ENCODE data around the gene ICE1.

The ICE1 gene

GRCh38 chr5:5464036-5464715 is 41.7 kb downstream of the ICE1 start:
- Histone ChIP-seq H3K36me3 (peaks cover 83% of the 10 kb centered on the region), H3K27me3 (ENCODE audit: insufficient read depth, low read depth, severe bottlenecking) (no peaks in the 10 kb centered on the region), H3K27ac (no peak overlapping the region), H3K9me3 (ENCODE audit: severe bottlenecking) (no peaks in the 10 kb centered on the region), H3K4me3 (ENCODE audit: low read depth, low read length) (no peak overlapping the region)
- TF ChIP-seq, protein P1, sequence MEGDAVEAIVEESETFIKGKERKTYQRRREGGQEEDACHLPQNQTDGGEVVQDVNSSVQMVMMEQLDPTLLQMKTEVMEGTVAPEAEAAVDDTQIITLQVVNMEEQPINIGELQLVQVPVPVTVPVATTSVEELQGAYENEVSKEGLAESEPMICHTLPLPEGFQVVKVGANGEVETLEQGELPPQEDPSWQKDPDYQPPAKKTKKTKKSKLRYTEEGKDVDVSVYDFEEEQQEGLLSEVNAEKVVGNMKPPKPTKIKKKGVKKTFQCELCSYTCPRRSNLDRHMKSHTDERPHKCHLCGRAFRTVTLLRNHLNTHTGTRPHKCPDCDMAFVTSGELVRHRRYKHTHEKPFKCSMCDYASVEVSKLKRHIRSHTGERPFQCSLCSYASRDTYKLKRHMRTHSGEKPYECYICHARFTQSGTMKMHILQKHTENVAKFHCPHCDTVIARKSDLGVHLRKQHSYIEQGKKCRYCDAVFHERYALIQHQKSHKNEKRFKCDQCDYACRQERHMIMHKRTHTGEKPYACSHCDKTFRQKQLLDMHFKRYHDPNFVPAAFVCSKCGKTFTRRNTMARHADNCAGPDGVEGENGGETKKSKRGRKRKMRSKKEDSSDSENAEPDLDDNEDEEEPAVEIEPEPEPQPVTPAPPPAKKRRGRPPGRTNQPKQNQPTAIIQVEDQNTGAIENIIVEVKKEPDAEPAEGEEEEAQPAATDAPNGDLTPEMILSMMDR (IDR thresholded peaks at IDR 0.05; ENCODE audit: low read depth, low read length) = no peak
- DNase-seq = no peak

DNA sequence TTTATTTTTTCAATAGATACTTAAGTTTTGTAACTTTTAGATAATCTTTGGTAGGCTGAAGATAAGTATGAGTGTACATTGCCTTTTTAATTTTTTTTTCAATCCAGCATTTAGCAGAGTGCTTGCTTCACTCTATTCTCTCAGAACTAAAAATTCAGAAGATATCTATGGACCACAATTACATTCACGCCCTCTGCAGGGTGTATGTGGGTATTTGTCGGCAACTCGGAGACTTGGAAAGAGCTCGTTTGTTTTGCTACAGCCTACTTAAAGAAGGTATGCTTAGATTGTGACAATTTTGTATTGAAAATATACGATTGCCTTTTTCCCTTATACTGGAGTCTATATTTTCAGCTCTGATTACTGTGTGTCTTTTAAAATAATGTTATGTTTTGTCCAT is 43.8 kb downstream of the ICE1 start:
- Histone ChIP-seq H3K27me3 (ENCODE audit: insufficient read depth, low read depth, severe bottlenecking) (no peaks in the 10 kb centered on the region), H3K36me3 (peaks cover 68% of the 10 kb centered on the region), H3K4me3 (ENCODE audit: low read depth, low read length) (no peak overlapping the region), H3K27ac (no peak overlapping the region), H3K9me3 (ENCODE audit: severe bottlenecking) (no peaks in the 10 kb centered on the region)
- no peak for DNase-seq
- TF ChIP-seq, protein P1 (IDR thresholded peaks at IDR 0.05; ENCODE audit: low read depth, low read length) = no peak

DNA sequence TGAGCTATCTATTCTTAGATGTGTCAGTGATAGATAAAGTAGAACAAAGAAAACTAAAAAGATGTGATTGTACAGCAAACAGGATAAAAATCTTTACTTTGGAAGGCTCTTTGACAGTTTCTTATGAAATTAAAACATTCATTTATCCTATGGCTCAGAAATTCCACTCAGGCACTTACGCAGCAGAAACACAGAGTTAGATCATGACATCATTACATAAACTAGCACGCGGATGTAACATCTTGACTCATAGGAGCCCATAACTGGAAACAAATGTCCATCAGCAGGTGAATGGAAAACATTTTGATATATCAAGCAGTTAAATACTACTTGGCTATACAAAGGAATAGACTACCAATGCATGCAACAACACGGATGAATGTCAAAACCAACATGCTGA is 45.3 kb downstream of the ICE1 start:
- no peak overlapping the region for H3K27ac ChIP-seq
- TF ChIP-seq, protein P1 (IDR thresholded peaks at IDR 0.05; ENCODE audit: low read depth, low read length) = no peak
- DNase-seq = no peak

DNA sequence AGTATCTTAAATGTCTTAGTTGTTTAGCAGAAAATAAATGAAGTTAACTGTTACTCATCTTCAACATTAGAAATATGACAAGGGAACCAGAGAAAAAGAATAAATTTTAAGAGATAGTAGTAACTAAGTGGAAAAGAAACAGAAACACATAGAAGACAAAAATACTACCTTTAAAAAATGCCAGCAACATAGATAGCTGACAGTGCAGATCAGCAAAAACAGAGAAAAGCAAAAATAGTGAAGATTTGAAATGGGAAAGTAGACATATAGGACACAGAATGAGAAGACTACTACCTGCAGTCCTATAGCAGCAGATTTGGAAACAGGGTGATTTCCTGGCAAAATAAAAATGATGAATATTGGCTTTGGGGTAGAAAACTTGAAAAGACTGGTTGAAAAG is 48.5 kb downstream of the ICE1 start:
- no peaks in the 10 kb centered on the region for H3K27me3 ChIP-seq (ENCODE audit: insufficient read depth, low read depth, severe bottlenecking)
- no peak overlapping the region for H3K4me3 ChIP-seq (ENCODE audit: low read depth, low read length)
- TF ChIP-seq, protein P1 (IDR thresholded peaks at IDR 0.05; ENCODE audit: low read depth, low read length) = no peak
- H3K9me3 ChIP-seq (ENCODE audit: severe bottlenecking) = no peaks in the 10 kb centered on the region
- H3K36me3 ChIP-seq = peaks cover 40% of the 10 kb centered on the region
- no peak for DNase-seq
- H3K27ac ChIP-seq = no peak overlapping the region

More for the DNA sequence above, 45.3 kb downstream of the ICE1 start:
- H3K27me3 ChIP-seq (ENCODE audit: insufficient read depth, low read depth, severe bottlenecking) = no peaks in the 10 kb centered on the region
- H3K9me3 ChIP-seq (ENCODE audit: severe bottlenecking) = no peaks in the 10 kb centered on the region
- H3K36me3 ChIP-seq = peaks cover 54% of the 10 kb centered on the region
- H3K4me3 ChIP-seq (ENCODE audit: low read depth, low read length) = no peak overlapping the region

DNA sequence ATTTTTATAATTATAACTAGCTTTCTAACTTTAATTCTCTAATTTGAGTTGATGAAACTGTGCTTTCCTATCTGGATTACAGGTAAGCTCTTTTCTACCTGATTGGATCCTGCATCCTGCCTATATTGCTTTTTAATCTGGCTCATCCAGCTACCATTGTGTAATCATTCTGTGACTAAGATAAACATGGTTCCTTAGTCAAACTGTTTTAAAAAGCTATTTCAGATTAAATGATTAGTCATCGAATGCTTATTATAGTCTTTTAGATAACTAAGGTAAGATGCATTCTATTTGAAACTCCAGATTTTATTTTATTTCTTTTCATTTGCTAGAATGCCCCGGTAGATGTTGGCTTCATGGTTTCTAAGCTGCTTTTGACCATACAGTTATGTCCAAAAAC is 50.7 kb downstream of the ICE1 start:
- TF ChIP-seq, protein P1 (IDR thresholded peaks at IDR 0.05; ENCODE audit: low read depth, low read length) = no peak
- peaks cover 27% of the 10 kb centered on the region for H3K36me3 ChIP-seq
- DNase-seq = no peak
- H3K9me3 ChIP-seq (ENCODE audit: severe bottlenecking) = no peaks in the 10 kb centered on the region
- no peaks in the 10 kb centered on the region for H3K27me3 ChIP-seq (ENCODE audit: insufficient read depth, low read depth, severe bottlenecking)
- H3K4me3 ChIP-seq (ENCODE audit: low read depth, low read length) = no peak overlapping the region
- no peak overlapping the region for H3K27ac ChIP-seq

DNA sequence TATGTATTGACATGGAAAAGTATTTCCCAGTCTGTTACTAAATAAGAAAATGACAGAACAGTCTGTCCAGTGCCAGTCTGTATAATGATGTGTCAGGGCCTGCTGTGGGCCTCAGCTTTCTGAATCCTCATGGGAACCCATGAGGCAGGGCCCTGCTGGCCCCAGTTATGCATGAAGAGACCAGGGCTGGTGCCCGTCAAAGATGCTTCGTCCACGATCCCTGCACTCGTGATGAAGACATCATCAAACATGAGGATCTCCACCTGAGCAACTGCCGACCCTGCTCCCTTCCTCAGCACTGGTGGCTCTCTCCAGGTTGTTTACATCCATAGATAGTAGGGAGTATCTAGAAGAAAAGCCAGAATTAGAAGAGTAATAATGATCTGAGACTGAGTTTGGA is 52.5 kb downstream of the ICE1 start:
- H3K9me3 ChIP-seq (ENCODE audit: severe bottlenecking) = no peaks in the 10 kb centered on the region
- no peak for DNase-seq
- TF ChIP-seq, protein P1 (IDR thresholded peaks at IDR 0.05; ENCODE audit: low read depth, low read length) = no peak
- peaks cover 24% of the 10 kb centered on the region for H3K36me3 ChIP-seq
- no peaks in the 10 kb centered on the region for H3K27me3 ChIP-seq (ENCODE audit: insufficient read depth, low read depth, severe bottlenecking)
- H3K27ac ChIP-seq = no peak overlapping the region
- no peak overlapping the region for H3K4me3 ChIP-seq (ENCODE audit: low read depth, low read length)

Measured in WERI-Rb-1 (cell line).